Vagina (tissue), 2 donors: ENCODE results near the gene COL5A2. TPM values are rescaled to one million over a fixed set of nuclear protein-coding genes. Genes with fewer than 3 reads are reported as not detected.
A peak's percentile ranks its signal among the peaks of the same experiment; 100 is the strongest.

ENCODE experiments used
- DNase-seq, 2 donors: peaks; one replicate each; pipeline ENCODE4 v3.0.0-alpha.2; 2017; ENCODE audit errors: extremely low spot score in 2 of 2
- H3K27ac ChIP-seq: fragments of 200-600 bp; sonication (generic); one replicate; pipeline ENCODE4 v1.5.1; 2019
- H3K27me3 ChIP-seq: fragments of 200-600 bp; sonication (generic); one replicate; pipeline ENCODE4 v1.5.1; 2019
- H3K36me3 ChIP-seq, 2 donors: fragments of 200-600 bp; sonication (generic); one replicate each; pipeline ENCODE4 v1.5.1; 2017 to 2019
- H3K4me1 ChIP-seq: fragments of 200-600 bp; sonication (generic); one replicate; pipeline ENCODE4 v1.5.1; 2019
- H3K4me3 ChIP-seq, 2 donors: fragments of 200-600 bp; sonication (generic); 1 replicate in 1 of 2; 2 replicates in 1 of 2; pipeline ENCODE4 v1.5.1; 2016 to 2019
- H3K9me3 ChIP-seq: fragments of 200-600 bp; sonication (generic); one replicate; pipeline ENCODE4 v1.5.1; 2019
- CTCF ChIP-seq, 3 experiments: fragments of 450-650 bp in 2 of 3; fragments of 200-600 bp in 1 of 3; sonication (generic) in 1 of 3; IDR thresholded peaks; one replicate each; pipeline ENCODE4 v1.5.1; 2017 to 2019; ENCODE audit warnings: antibody characterized with exemption in 3 of 3, mild to moderate bottlenecking in 2 of 3, moderate library complexity in 2 of 3
- POLR2A ChIP-seq, 2 donors: fragments of 450-650 bp; IDR thresholded peaks; one replicate each; pipeline ENCODE4 v1.6.1; 2017; ENCODE audit warnings: antibody characterized with exemption in 2 of 2, mild to moderate bottlenecking in 2 of 2, moderate library complexity in 2 of 2
- POLR2AphosphoS5 ChIP-seq, 2 donors: sonication (generic); formaldehyde crosslinking; IDR thresholded peaks; one replicate each; pipeline ENCODE4 v1.9.0; 2017; ENCODE audit warnings: antibody characterized with exemption in 2 of 2, mild to moderate bottlenecking in 2 of 2, low read depth in 1 of 2; ENCODE audit not compliant: insufficient read depth in 1 of 2
- intact Hi-C: fragments of 100-400 bp; cut with DNase I; formaldehyde crosslinking; loops from one replicate; pipeline ENCODE4 v1.15.1; 2023
- total RNA-seq: library from RNA; depleted of rRNA; stranded (reverse); fragments of >200 nt; gene quantifications from one replicate; pipeline ENCODE4 v1.2.3, GENCODE V29; 2016

Gene COL5A2
- total RNA-seq, 1 donor from 2014 or later: 33.1 TPM

GRCh38 chr2:189210250-189211087, 30.9 kb upstream of the COL5A2 start:
- DNase-seq: no peak
- Histone ChIP-seq H3K27ac (peak overlapping the region; percentile 84), H3K9me3 (no peaks in the 10 kb centered on the region), H3K4me3 (peak overlapping the region; percentile 14 to 28), H3K36me3 (no peaks in the 10 kb centered on the region), H3K27me3 (no peaks in the 10 kb centered on the region), H3K4me1 (peaks cover 15% of the 10 kb centered on the region)
- TF ChIP-seq POLR2A (IDR thresholded peaks at IDR 0.05): no peak
- TF ChIP-seq POLR2AphosphoS5 (IDR thresholded peaks at IDR 0.05; ENCODE audit: insufficient read depth in 1 of 2, low read depth in 1 of 2): peak in 1 of 2 donors; percentile 27
- no peak for TF ChIP-seq CTCF (IDR thresholded peaks at IDR 0.05)
- intact Hi-C loops: no loop called here

- Histone ChIP-seq H3K4me3 (no peak overlapping the region), H3K4me1 (peaks cover 15% of the 10 kb centered on the region), H3K9me3 (no peaks in the 10 kb centered on the region), H3K27me3 (no peaks in the 10 kb centered on the region), H3K27ac (peak overlapping the region; percentile 84), H3K36me3 (no peaks in the 10 kb centered on the region)
- DNase-seq: no peak
- intact Hi-C loops: no loop called here
- TF ChIP-seq POLR2A (IDR thresholded peaks at IDR 0.05) (no peak), CTCF (IDR thresholded peaks at IDR 0.05) (no peak), POLR2AphosphoS5 (IDR thresholded peaks at IDR 0.05; ENCODE audit: insufficient read depth in 1 of 2, low read depth in 1 of 2) (no peak)
Observed at GRCh38 chr2:189208254-189208653, 28.7 kb upstream of the COL5A2 start.

GRCh38 chr2:189204322-189204941, 24.9 kb upstream of the COL5A2 start:
- Histone ChIP-seq H3K27ac (peak overlapping the region; percentile 68), H3K36me3 (no peaks in the 10 kb centered on the region), H3K4me1 (peaks cover 9% of the 10 kb centered on the region), H3K9me3 (no peaks in the 10 kb centered on the region), H3K4me3 (peak overlapping the region in 1 of 2 donors; percentile 31), H3K27me3 (no peaks in the 10 kb centered on the region)
- DNase-seq: no peak
- no peak for TF ChIP-seq POLR2A (IDR thresholded peaks at IDR 0.05)
- TF ChIP-seq POLR2AphosphoS5 (IDR thresholded peaks at IDR 0.05; ENCODE audit: insufficient read depth in 1 of 2, low read depth in 1 of 2): peak in 1 of 2 donors; percentile 41
- TF ChIP-seq CTCF (IDR thresholded peaks at IDR 0.05): no peak
- intact Hi-C loops: no loop called here

- Histone ChIP-seq H3K9me3 (no peaks in the 10 kb centered on the region), H3K27me3 (no peaks in the 10 kb centered on the region), H3K27ac (no peak overlapping the region), H3K4me3 (peak overlapping the region in 1 of 2 donors; percentile 31), H3K4me1 (no peaks in the 10 kb centered on the region), H3K36me3 (no peaks in the 10 kb centered on the region)
- TF ChIP-seq POLR2AphosphoS5 (IDR thresholded peaks at IDR 0.05; ENCODE audit: insufficient read depth in 1 of 2, low read depth in 1 of 2) (no peak), CTCF (IDR thresholded peaks at IDR 0.05) (no peak), POLR2A (IDR thresholded peaks at IDR 0.05) (no peak)
- DNase-seq: no peak
- intact Hi-C loops: no loop called here
Observed at GRCh38 chr2:189203177-189203799, 23.7 kb upstream of the COL5A2 start.
